Ascending aorta (tissue), 2 donors: ENCODE results near the gene RYR1. TPM values are rescaled to one million over a fixed set of nuclear protein-coding genes. Genes with fewer than 3 reads are reported as not detected.

Source experiments
- DNase-seq, 2 donors: peaks; one replicate each; pipeline ENCODE4 v3.0.0-alpha.2; 2019; ENCODE audit warnings: low spot score in 2 of 2
- H3K27ac ChIP-seq, 2 donors: fragments of 200-600 bp; sonication (generic); one replicate each; pipeline ENCODE4 v1.5.1; 2016 to 2017; ENCODE audit warnings: mild to moderate bottlenecking in 1 of 2
- H3K27me3 ChIP-seq: fragments of 200-600 bp; sonication (generic); one replicate; pipeline ENCODE4 v1.5.1; 2017
- H3K36me3 ChIP-seq, 2 donors: fragments of 200-600 bp; sonication (generic); one replicate each; pipeline ENCODE4 v1.5.1; 2016
- H3K4me1 ChIP-seq, 2 donors: fragments of 200-600 bp; sonication (generic); one replicate each; pipeline ENCODE4 v1.5.1; 2016 to 2017; ENCODE audit warnings: mild to moderate bottlenecking in 1 of 2
- H3K4me3 ChIP-seq, 2 donors: fragments of 200-600 bp; sonication (generic); one replicate each; pipeline ENCODE4 v1.5.1; 2016 to 2017; ENCODE audit warnings: mild to moderate bottlenecking in 1 of 2
- H3K9me3 ChIP-seq, 2 donors: fragments of 200-600 bp; sonication (generic); one replicate each; pipeline ENCODE4 v1.5.1; 2016
- intact Hi-C: fragments of 100-400 bp; cut with DNase I; formaldehyde crosslinking; loops from one replicate; pipeline ENCODE4 v1.15.1; 2023
- total RNA-seq: library from RNA; depleted of rRNA; stranded (reverse); fragments of >200 nt; gene quantifications from one replicate; pipeline ENCODE4 v1.1.0, GENCODE V29; 2016
- TF ChIP-seq, protein P1 (sequence below), 3 experiments: fragments of 200-600 bp in 2 of 3; fragments of 450-650 bp in 1 of 3; sonication (generic) in 2 of 3; IDR thresholded peaks; one replicate each; pipeline ENCODE4 v1.5.1; 2016 to 2019; ENCODE audit warnings: antibody characterized with exemption in 3 of 3, mild to moderate bottlenecking in 1 of 3, moderate library complexity in 1 of 3

The RYR1 gene
- total RNA-seq, 1 donor from 2014 or later = 1.5 TPM

DNA sequence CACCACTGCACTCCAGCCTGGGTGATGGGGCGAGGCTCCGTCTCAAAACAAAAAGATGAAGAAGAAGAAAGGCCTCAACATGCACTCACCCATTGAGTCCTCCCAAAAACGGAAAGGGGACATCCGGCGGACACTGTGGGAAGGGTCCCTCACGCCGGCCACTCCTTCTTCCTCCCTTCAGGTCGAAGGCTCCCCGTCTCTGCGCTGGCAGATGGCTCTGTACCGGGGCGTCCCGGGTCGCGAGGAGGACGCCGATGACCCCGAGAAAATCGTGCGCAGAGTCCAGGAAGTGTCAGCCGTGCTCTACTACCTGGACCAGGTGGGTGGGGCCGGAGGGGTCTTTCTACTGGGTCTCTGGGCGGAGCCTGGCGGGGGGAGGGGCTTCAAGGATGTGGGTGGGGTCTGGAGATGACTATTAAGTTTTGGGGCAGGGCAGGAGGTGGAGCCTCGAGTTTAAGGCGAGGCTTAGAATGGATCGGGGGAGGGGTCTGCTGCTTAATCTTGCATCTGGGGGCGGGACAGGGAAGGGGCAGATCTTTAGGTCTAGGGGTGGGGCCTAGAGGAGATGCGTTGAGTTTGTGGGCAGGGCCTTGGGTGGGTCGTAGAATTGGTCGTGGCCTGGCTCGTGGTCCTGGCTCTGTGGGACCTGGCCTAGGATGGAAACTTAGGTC is 94.1 kb downstream of the RYR1 start:
- Histone ChIP-seq H3K27ac (no peak overlapping the region), H3K4me3 (no peak overlapping the region), H3K9me3 (no peaks in the 10 kb centered on the region), H3K4me1 (no peaks in the 10 kb centered on the region), H3K36me3 (no peaks in the 10 kb centered on the region), H3K27me3 (no peaks in the 10 kb centered on the region)
- no peak for DNase-seq
- TF ChIP-seq, protein P1, sequence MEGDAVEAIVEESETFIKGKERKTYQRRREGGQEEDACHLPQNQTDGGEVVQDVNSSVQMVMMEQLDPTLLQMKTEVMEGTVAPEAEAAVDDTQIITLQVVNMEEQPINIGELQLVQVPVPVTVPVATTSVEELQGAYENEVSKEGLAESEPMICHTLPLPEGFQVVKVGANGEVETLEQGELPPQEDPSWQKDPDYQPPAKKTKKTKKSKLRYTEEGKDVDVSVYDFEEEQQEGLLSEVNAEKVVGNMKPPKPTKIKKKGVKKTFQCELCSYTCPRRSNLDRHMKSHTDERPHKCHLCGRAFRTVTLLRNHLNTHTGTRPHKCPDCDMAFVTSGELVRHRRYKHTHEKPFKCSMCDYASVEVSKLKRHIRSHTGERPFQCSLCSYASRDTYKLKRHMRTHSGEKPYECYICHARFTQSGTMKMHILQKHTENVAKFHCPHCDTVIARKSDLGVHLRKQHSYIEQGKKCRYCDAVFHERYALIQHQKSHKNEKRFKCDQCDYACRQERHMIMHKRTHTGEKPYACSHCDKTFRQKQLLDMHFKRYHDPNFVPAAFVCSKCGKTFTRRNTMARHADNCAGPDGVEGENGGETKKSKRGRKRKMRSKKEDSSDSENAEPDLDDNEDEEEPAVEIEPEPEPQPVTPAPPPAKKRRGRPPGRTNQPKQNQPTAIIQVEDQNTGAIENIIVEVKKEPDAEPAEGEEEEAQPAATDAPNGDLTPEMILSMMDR (IDR thresholded peaks at IDR 0.05) = no peak
- intact Hi-C loops = no loop called here

DNA sequence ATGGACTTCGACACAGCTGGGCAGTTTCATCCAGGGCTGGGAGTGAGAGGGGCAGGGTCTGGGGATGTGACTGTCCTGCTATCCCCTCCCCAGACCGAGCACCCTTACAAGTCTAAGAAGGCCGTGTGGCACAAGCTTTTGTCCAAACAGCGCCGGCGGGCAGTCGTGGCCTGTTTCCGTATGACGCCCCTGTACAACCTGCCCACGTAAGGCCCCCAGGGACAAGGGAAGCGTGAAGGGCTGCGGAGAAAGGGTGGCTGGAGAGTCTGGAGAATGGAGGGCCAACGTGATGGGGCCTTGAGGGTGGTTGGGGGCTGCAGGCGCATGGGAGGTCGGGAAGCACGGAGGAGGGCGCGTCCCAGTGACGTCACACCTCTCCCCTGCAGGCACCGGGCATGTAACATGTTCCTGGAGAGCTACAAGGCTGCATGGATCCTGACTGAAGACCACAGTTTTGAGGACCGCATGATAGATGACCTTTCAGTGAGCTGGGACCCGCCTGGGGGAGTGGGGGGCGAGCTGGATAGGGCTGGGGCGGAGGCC is 94.8 kb downstream of the RYR1 start:
- H3K36me3 ChIP-seq = no peaks in the 10 kb centered on the region
- intact Hi-C loops = no loop called here
- no peaks in the 10 kb centered on the region for H3K9me3 ChIP-seq
- H3K4me1 ChIP-seq = no peaks in the 10 kb centered on the region
- TF ChIP-seq, protein P1 (IDR thresholded peaks at IDR 0.05) = no peak
- H3K27ac ChIP-seq = no peak overlapping the region
- DNase-seq = no peak
- no peak overlapping the region for H3K4me3 ChIP-seq
- no peaks in the 10 kb centered on the region for H3K27me3 ChIP-seq

DNA sequence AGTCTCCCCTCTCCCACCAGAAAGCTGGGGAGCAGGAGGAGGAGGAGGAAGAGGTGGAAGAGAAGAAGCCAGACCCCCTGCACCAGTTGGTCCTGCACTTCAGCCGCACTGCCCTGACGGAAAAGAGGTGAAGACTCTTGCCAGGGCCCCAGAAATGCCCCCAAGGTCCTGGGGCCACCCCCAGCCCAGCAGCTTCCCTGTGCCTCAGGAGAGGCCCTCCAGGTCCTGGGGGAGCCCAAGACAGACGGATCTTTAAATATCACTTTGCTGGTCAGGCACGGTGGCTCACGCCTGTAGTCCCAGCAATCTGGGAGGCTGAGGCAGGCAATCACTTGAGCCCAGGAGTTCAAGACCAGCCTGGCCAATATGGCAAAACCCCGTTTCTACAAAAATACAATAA is 95.4 kb downstream of the RYR1 start:
- Histone ChIP-seq H3K27ac (no peak overlapping the region), H3K9me3 (no peaks in the 10 kb centered on the region), H3K4me3 (no peak overlapping the region), H3K27me3 (no peaks in the 10 kb centered on the region), H3K4me1 (no peaks in the 10 kb centered on the region), H3K36me3 (no peaks in the 10 kb centered on the region)
- TF ChIP-seq, protein P1 (IDR thresholded peaks at IDR 0.05) = no peak
- intact Hi-C loops = no loop called here
- DNase-seq = no peak

GRCh38 chr19:38531515-38531914 is 98.0 kb downstream of the RYR1 start:
- TF ChIP-seq, protein P1 (IDR thresholded peaks at IDR 0.05) = no peak
- H3K4me1 ChIP-seq = no peaks in the 10 kb centered on the region
- intact Hi-C loops = no loop called here
- DNase-seq = no peak
- peaks cover 0 to 9% of the 10 kb centered on the region in 2 donors for H3K9me3 ChIP-seq
- H3K27me3 ChIP-seq = no peaks in the 10 kb centered on the region
- H3K27ac ChIP-seq = no peak overlapping the region
- H3K4me3 ChIP-seq = no peak overlapping the region
- no peaks in the 10 kb centered on the region for H3K36me3 ChIP-seq

- intact Hi-C loops = no loop called here
- no peak for DNase-seq
- TF ChIP-seq, protein P1 (IDR thresholded peaks at IDR 0.05) = no peak
- no peak overlapping the region for H3K27ac ChIP-seq
- H3K4me1 ChIP-seq = no peaks in the 10 kb centered on the region
- peaks cover 0 to 9% of the 10 kb centered on the region in 2 donors for H3K9me3 ChIP-seq
- H3K4me3 ChIP-seq = no peak overlapping the region
- H3K27me3 ChIP-seq = no peaks in the 10 kb centered on the region
- no peaks in the 10 kb centered on the region for H3K36me3 ChIP-seq
Observed at GRCh38 chr19:38532939-38533338, 99.4 kb downstream of the RYR1 start.
